Activated CD4-positive, alpha-beta memory T cell treated with anti-CD3 and anti-CD28 coated beads, Interleukin-2, amount 10 ng/mL, durations not matched to agents 7 days and 5 days (primary cell): ENCODE results near the gene DYSF. TPM values are rescaled to one million over a fixed set of nuclear protein-coding genes. Genes with fewer than 3 reads are reported as not detected.

ENCODE experiments used
- CTCF ChIA-PET: fragments of 350-600 bp; sonication (Branson Sonifier 250); formaldehyde crosslinking; loops from one replicate; lab custom pipeline; 2021; ENCODE audit warnings: antibody characterized with exemption, inconsistent platforms; lab: Charles Lee
- POLR2A ChIA-PET: fragments of 350-600 bp; sonication (Branson Sonifier 250); formaldehyde crosslinking; loops from one replicate; lab custom pipeline; 2021; ENCODE audit warnings: antibody characterized with exemption; lab: Charles Lee
- DNase-seq: peaks from one replicate; pipeline ENCODE4 v3.0.0-alpha.2; 2020
- H3K27ac Mint-ChIP-seq: one replicate; pipeline ENCODE4 v1.8.0; 2021; ENCODE audit warnings: mild to moderate bottlenecking, mixed read lengths
- H3K27me3 Mint-ChIP-seq: one replicate; pipeline ENCODE4 v1.8.0; 2021; ENCODE audit warnings: mixed read lengths
- H3K36me3 Mint-ChIP-seq: one replicate; pipeline ENCODE4 v1.8.0; 2021; ENCODE audit warnings: low read depth, mixed read lengths
- H3K4me1 Mint-ChIP-seq: one replicate; pipeline ENCODE4 v1.8.0; 2021; ENCODE audit warnings: mixed read lengths
- H3K4me3 Mint-ChIP-seq: one replicate; pipeline ENCODE4 v1.8.0; 2021; ENCODE audit warnings: mild to moderate bottlenecking, mixed read lengths
- H3K9me3 Mint-ChIP-seq: one replicate; pipeline ENCODE4 v1.8.0; 2021; ENCODE audit warnings: mixed read lengths
- total RNA-seq, 2 experiments: library from RNA; stranded (reverse); gene quantifications; one replicate each; pipeline ENCODE4 v1.2.3, GENCODE V29; 2021

The DYSF gene
- total RNA-seq, 2 experiments from 2014 or later, result not detected

GRCh38 chr2:71715241-71715750 is 261.9 kb downstream of the DYSF start:
- Mint-ChIP-seq H3K4me3 (no peak overlapping the region), H3K27ac (no peak overlapping the region), H3K36me3 (no peaks in the 10 kb centered on the region), H3K4me1 (no peaks in the 10 kb centered on the region), H3K27me3 (peaks cover 3% of the 10 kb centered on the region), H3K9me3 (no peaks in the 10 kb centered on the region)
- ChIA-PET CTCF (no interaction called here), POLR2A (no interaction called here)
- DNase-seq, result no peak

GRCh38 chr2:71715951-71716696 is 262.8 kb downstream of the DYSF start:
- DNase-seq, result no peak
- no peaks in the 10 kb centered on the region for H3K4me1 Mint-ChIP-seq
- no peak overlapping the region for H3K4me3 Mint-ChIP-seq
- H3K27ac Mint-ChIP-seq, result no peak overlapping the region
- H3K36me3 Mint-ChIP-seq, result no peaks in the 10 kb centered on the region
- H3K9me3 Mint-ChIP-seq, result no peaks in the 10 kb centered on the region
- POLR2A ChIA-PET, result no interaction called here
- H3K27me3 Mint-ChIP-seq, result peaks cover 3% of the 10 kb centered on the region
- CTCF ChIA-PET, result no interaction called here

DNA sequence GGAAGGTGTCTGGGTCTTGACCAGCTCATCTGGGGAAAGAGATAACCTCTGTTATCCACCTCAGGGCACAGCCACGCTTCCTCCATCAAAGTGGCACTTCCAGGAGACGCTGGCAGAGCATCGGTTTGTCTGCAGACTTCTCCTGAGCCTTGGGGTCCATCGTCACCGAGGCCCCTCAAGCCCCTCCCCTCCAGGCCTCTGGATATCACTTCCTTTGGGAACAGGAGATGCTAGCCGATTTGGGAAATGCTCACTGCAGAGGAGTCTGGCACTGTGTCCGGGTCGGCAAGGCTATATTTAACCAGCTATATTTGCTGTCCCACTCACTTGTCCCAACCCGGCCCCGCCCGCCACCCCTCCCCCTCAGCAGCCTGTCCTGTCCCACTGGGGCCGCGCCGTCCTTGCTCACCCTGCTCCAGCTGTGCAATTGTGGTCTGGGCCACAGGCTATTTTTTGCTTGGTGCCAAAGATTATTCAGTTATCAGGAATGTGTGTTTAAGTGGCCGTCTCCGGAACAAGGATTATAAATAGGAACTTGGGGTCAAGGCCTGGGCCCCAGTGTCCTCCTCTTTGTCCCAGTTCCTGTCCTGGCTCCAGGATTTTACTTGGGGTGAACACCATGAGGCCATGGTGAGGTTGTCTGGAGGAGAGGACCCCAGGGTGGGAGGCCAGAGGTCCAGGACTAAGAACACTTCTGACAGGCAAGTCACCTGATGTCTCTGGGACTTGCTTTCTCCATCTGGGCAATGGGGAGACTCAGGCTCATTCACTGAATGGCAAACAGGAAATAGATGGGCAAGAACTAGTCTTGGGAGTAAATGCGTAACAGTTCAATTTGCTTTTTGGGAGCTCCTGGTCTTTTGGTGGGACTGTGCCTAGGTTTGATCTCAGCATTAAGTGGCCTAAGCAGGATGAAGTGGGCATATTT is 263.6 kb downstream of the DYSF start:
- Mint-ChIP-seq H3K27ac (no peak overlapping the region), H3K4me1 (no peaks in the 10 kb centered on the region), H3K36me3 (no peaks in the 10 kb centered on the region), H3K27me3 (no peaks in the 10 kb centered on the region), H3K9me3 (no peaks in the 10 kb centered on the region), H3K4me3 (no peak overlapping the region)
- ChIA-PET POLR2A (no interaction called here), CTCF (no interaction called here)
- DNase-seq, result no peak

DNA sequence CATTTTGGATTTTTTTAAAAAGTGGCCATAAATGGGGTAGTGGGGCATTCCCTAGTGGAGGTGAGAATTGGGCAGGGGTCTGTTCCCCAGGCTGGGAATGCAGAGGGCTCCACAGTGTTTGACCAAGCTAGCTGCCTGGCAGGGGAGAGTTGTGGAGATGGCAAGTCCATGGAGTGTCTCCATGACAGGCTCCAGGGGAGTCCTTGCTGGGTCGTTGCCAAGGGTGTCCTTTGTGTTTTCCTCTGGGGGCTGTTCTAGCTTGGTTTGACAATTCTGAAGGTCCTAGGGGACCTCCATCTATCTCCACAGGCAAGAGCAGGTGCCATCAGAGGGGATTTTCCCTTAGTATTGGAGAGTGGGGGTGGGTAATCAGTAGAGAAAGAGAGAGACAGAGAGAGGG is 265.3 kb downstream of the DYSF start:
- Mint-ChIP-seq H3K4me1 (no peaks in the 10 kb centered on the region), H3K27ac (no peak overlapping the region), H3K4me3 (no peak overlapping the region), H3K27me3 (peaks cover 4% of the 10 kb centered on the region), H3K36me3 (no peaks in the 10 kb centered on the region), H3K9me3 (peaks cover 6% of the 10 kb centered on the region)
- POLR2A ChIA-PET, result no interaction called here
- no peak for DNase-seq
- CTCF ChIA-PET, result no interaction called here

GRCh38 chr2:71719520-71720282 is 266.3 kb downstream of the DYSF start:
- H3K36me3 Mint-ChIP-seq, result no peaks in the 10 kb centered on the region
- CTCF ChIA-PET, result no interaction called here

DNA sequence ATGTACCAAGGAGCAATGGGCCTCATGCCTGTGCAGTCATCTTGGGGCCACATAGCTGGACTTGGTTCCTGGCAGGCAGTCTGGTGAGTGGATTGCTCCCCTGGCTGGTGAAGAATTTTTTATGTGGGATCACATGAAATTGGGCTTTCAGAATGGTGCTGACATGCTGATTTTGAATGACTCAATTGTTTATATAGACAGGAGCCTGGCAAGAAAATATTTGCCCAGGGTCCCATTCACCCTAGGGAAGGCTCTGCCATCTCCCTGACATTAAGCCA is 266.9 kb downstream of the DYSF start:
- DNase-seq, result no peak
- Mint-ChIP-seq H3K36me3 (no peaks in the 10 kb centered on the region), H3K4me3 (no peak overlapping the region), H3K27me3 (peaks cover 4% of the 10 kb centered on the region), H3K27ac (no peak overlapping the region), H3K9me3 (peaks cover 9% of the 10 kb centered on the region), H3K4me1 (no peaks in the 10 kb centered on the region)
- CTCF ChIA-PET, result no interaction called here
- POLR2A ChIA-PET, result no interaction called here

More at GRCh38 chr2:71719520-71720282, 266.3 kb downstream of the DYSF start:
- peaks cover 9% of the 10 kb centered on the region for H3K9me3 Mint-ChIP-seq
- POLR2A ChIA-PET, result no interaction called here
- H3K27me3 Mint-ChIP-seq, result peaks cover 4% of the 10 kb centered on the region
- no peaks in the 10 kb centered on the region for H3K4me1 Mint-ChIP-seq
- H3K27ac Mint-ChIP-seq, result no peak overlapping the region
- H3K4me3 Mint-ChIP-seq, result no peak overlapping the region
- DNase-seq, result no peak

DNA sequence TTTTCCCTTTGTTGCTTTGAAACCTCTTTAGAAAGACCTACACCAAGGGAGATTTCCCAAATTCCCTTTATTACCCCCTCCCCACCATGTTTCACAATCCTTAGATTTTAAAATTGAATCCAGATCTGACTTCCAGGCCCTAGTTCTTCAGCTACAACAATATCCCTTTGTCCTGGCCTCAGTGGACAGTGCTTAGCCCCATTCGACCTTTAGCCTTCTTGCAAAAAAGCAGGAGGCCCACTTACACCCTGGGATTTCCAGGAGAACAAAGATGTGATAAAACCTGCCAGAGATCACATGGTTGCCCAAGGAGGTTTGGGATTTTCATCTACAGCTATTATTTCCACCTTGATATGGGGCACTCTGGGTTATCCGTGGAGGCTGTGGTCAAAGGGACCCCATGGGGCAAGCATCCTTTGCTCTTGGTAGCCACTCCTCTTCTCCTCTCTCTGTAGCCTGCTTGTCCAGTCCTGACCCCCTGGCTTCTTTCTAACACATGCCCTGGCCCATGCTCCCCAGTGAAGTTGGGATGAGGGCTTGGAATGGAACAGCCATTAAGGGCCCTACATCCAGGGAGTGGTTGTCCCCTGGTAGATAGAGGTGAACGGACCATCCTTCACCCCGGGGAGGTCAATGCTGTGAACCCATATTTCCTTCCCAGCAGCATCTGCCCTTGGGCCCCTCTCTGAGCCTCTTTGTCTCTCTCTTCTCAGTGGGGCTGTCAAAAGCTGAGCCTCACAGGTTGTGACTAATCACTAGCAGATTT is 267.4 kb downstream of the DYSF start:
- H3K27ac Mint-ChIP-seq, result no peak overlapping the region
- H3K4me3 Mint-ChIP-seq, result no peak overlapping the region
- H3K4me1 Mint-ChIP-seq, result no peaks in the 10 kb centered on the region
- no peak for DNase-seq
- peaks cover 9% of the 10 kb centered on the region for H3K9me3 Mint-ChIP-seq
- ChIA-PET POLR2A (no interaction called here), CTCF (no interaction called here)
- H3K27me3 Mint-ChIP-seq, result peaks cover 4% of the 10 kb centered on the region
- no peaks in the 10 kb centered on the region for H3K36me3 Mint-ChIP-seq

GRCh38 chr2:71721362-71721665 is 268.0 kb downstream of the DYSF start:
- no peak for DNase-seq
- Mint-ChIP-seq H3K4me1 (no peaks in the 10 kb centered on the region), H3K9me3 (peaks cover 9% of the 10 kb centered on the region), H3K36me3 (no peaks in the 10 kb centered on the region), H3K27ac (no peak overlapping the region), H3K4me3 (no peak overlapping the region), H3K27me3 (peaks cover 4% of the 10 kb centered on the region)
- POLR2A ChIA-PET, result no interaction called here
- CTCF ChIA-PET, result no interaction called here

GRCh38 chr2:71721669-71722068 is 268.3 kb downstream of the DYSF start:
- Mint-ChIP-seq H3K27me3 (peaks cover 4% of the 10 kb centered on the region), H3K36me3 (no peaks in the 10 kb centered on the region), H3K27ac (no peak overlapping the region), H3K9me3 (peaks cover 9% of the 10 kb centered on the region), H3K4me3 (no peak overlapping the region), H3K4me1 (no peaks in the 10 kb centered on the region)
- DNase-seq, result no peak
- ChIA-PET POLR2A (no interaction called here), CTCF (no interaction called here)

GRCh38 chr2:71722286-71722685 is 268.9 kb downstream of the DYSF start:
- Mint-ChIP-seq H3K9me3 (peaks cover 9% of the 10 kb centered on the region), H3K36me3 (no peaks in the 10 kb centered on the region), H3K4me1 (no peaks in the 10 kb centered on the region), H3K27ac (no peak overlapping the region), H3K27me3 (peaks cover 4% of the 10 kb centered on the region), H3K4me3 (no peak overlapping the region)
- ChIA-PET CTCF (no interaction called here), POLR2A (no interaction called here)
- DNase-seq, result no peak

DNA sequence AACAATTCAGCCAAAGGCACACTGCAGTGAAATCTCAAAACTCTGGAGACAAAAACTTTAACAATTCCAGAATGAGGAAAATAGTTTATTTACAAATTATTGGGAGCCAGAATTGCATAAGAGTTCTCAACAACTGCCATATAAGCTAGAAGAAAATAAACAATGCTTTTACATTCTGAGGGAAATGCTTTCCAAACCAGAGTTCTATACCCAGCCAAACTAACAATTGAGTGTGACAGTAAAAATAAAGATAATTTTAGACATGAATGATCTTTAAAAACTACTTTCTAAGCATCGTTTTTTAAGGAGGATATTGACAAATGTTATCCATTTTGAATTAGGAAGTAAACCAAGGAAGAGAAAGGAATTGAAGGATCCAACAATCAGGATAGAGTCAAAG is 271.4 kb downstream of the DYSF start:
- no peak for DNase-seq
- H3K9me3 Mint-ChIP-seq, result peaks cover 9% of the 10 kb centered on the region
- no peaks in the 10 kb centered on the region for H3K36me3 Mint-ChIP-seq
- no peaks in the 10 kb centered on the region for H3K4me1 Mint-ChIP-seq
- no peak overlapping the region for H3K27ac Mint-ChIP-seq
- H3K27me3 Mint-ChIP-seq, result peaks cover 4% of the 10 kb centered on the region
- H3K4me3 Mint-ChIP-seq, result no peak overlapping the region
- ChIA-PET POLR2A (no interaction called here), CTCF (no interaction called here)

- peaks cover 4% of the 10 kb centered on the region for H3K27me3 Mint-ChIP-seq
- ChIA-PET CTCF (no interaction called here), POLR2A (no interaction called here)
- no peak overlapping the region for H3K4me3 Mint-ChIP-seq
- peaks cover 9% of the 10 kb centered on the region for H3K9me3 Mint-ChIP-seq
- no peak overlapping the region for H3K27ac Mint-ChIP-seq
- no peaks in the 10 kb centered on the region for H3K36me3 Mint-ChIP-seq
- no peaks in the 10 kb centered on the region for H3K4me1 Mint-ChIP-seq
- no peak for DNase-seq
These were observed 272.5 kb downstream of the DYSF start for GRCh38 chr2:71725836-71726235.

DNA sequence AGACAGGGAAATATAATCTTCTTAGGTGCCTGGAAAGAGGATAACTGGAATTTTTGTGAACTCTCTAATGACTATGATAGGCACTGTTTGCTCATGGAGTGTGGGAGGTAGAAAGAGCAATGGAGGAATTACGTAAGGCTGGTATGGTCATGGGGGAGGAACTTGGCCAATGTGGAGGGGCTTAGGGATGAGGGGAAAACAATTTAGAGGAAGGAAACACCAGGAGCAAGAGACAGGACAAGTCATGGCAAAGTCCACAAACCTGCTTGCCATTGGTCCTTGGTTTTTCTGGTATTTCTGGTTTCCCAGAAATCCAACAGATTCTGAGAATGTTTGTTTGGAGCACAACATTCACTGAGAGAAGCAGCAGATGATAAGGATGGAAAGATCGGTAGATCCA is 274.2 kb downstream of the DYSF start:
- Mint-ChIP-seq H3K9me3 (peaks cover 6% of the 10 kb centered on the region), H3K4me3 (no peak overlapping the region), H3K27ac (no peak overlapping the region), H3K27me3 (no peaks in the 10 kb centered on the region), H3K36me3 (no peaks in the 10 kb centered on the region), H3K4me1 (no peaks in the 10 kb centered on the region)
- DNase-seq, result no peak
- CTCF ChIA-PET, result no interaction called here
- POLR2A ChIA-PET, result no interaction called here
